A673 (cell line): ENCODE results near the gene MTNR1A.

ENCODE experiments used
- CTCF ChIP-seq: fragments of 300-800, 200-600 bp; sonication (generic); conservative IDR thresholded peaks from 2 replicates; pipeline ENCODE4 v1.5.1; 2017; ENCODE audit warnings: low read depth, mild to moderate bottlenecking, antibody characterized with exemption, low read length, moderate library complexity, mixed read lengths
- EZH2 ChIP-seq: fragments of 200-600 bp; sonication (generic); IDR thresholded peaks from 2 replicates; pipeline ENCODE4 v1.6.1; 2017; ENCODE audit warnings: borderline replicate concordance, low read depth, mild to moderate bottlenecking, mixed read lengths, antibody characterized with exemption, low read length; ENCODE audit not compliant: poor library complexity, severe bottlenecking

- TF ChIP-seq CTCF, result no peak
- TF ChIP-seq EZH2, result no peak
Observed at GRCh38 chr4:186593587-186593973, 38.2 kb upstream of the MTNR1A start.
